ENCODE results near the gene TNS3. TPM values are rescaled to one million over a fixed set of nuclear protein-coding genes. Genes with fewer than 3 reads are reported as not detected.

TNS3 gene
- total and polyA plus RNA-seq, 2 of the 13 experiments (the other 11 are each of a cell fraction or from before 2014, with no cell fraction given): 52.9 to 55.7 TPM

DNA sequence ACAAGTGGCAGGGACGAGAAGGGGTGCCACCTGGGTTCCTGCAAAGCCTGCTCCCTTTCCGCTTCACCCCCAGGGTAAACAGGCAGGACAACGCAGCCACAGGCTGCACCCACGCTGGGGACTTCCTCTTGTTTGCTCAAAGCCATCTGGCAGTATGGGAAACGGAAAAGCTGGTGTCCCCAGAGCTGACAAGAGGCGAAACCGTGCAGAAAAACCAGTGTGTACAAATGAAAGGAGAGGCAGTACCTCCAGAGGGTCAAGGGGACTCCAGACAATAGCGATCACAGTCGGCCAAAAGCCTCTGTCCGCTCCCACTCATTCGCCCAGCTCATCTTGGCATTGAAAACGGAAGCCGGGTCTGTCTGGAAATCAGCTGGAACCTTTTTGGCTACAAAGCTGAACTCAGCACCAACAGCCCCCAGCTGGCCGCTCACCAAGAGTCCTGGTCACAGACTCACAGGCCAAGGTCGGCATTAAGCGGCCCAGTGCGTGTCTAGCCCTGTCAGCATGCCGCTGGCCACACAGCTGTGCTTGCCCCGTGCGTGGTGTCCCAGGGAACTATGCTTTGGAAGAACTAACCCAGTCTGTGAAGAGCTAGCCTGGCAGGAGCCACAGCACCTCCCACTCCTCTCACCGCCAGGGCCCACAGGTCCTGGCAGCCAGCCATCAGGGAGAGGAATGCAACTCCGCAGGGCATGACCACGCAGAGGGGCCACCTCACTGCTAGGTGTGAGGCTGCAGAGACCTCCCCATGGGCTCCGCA, 10.4 kb downstream of the TNS3 start (continued):
- TF ChIP-seq NFIC (IDR thresholded peaks at IDR 0.05; ENCODE audit: low read length) (0 out of 2 replicates have a peak, but pooled peaks have one; percentile 19), PCBP2 (optimal IDR thresholded peaks at IDR 0.05; ENCODE audit: low read depth, low read length, poor library complexity, severe bottlenecking) (no peak), ADNP (CRISPR knock-in tag; IDR thresholded peaks at IDR 0.05) (no peak), ZNF160 (CRISPR knock-in tag; IDR thresholded peaks at IDR 0.05) (no peak), KDM5A (IDR thresholded peaks at IDR 0.05; ENCODE audit: borderline replicate concordance, low read length) (peak; percentile 46; the same call in 1 of the 2 replicates), ETV6 (CRISPR knock-in tag; conservative IDR thresholded peaks at IDR 0.05) (0 out of 2 replicates have a peak, but pooled peaks have one; percentile 32), FOXO1 (CRISPR knock-in tag; IDR thresholded peaks at IDR 0.05) (peak; percentile 83), ZNF431 (CRISPR knock-in tag; IDR thresholded peaks at IDR 0.05; ENCODE audit: borderline replicate concordance, low read depth) (no peak; the same call in 1 of the 2 replicates), ZNF883 (CRISPR knock-in tag; IDR thresholded peaks at IDR 0.05; ENCODE audit: not compliant biosample characterization) (peak; percentile 81), ELK4 (CRISPR knock-in tag; IDR thresholded peaks at IDR 0.05; ENCODE audit: borderline replicate concordance) (no peak), ZNF850 (CRISPR knock-in tag; conservative IDR thresholded peaks at IDR 0.05) (no peak), RFXAP (CRISPR knock-in tag; IDR thresholded peaks at IDR 0.05; ENCODE audit: borderline replicate concordance) (no peak), RORA (CRISPR knock-in tag; IDR thresholded peaks at IDR 0.05) (no peak), ZFP82 (CRISPR knock-in tag; IDR thresholded peaks at IDR 0.05; ENCODE audit: borderline replicate concordance) (peak; percentile 62; the same call in 1 of the 2 replicates), SIN3B (IDR thresholded peaks at IDR 0.05; ENCODE audit: low read length) (no peak), MTA3 (CRISPR knock-in tag; IDR thresholded peaks at IDR 0.05) (no peak), TBL1XR1 (IDR thresholded peaks at IDR 0.05; ENCODE audit: borderline replicate concordance, low read length, partially characterized antibody) (no peak)
- TF ChIP-seq, protein P1, sequence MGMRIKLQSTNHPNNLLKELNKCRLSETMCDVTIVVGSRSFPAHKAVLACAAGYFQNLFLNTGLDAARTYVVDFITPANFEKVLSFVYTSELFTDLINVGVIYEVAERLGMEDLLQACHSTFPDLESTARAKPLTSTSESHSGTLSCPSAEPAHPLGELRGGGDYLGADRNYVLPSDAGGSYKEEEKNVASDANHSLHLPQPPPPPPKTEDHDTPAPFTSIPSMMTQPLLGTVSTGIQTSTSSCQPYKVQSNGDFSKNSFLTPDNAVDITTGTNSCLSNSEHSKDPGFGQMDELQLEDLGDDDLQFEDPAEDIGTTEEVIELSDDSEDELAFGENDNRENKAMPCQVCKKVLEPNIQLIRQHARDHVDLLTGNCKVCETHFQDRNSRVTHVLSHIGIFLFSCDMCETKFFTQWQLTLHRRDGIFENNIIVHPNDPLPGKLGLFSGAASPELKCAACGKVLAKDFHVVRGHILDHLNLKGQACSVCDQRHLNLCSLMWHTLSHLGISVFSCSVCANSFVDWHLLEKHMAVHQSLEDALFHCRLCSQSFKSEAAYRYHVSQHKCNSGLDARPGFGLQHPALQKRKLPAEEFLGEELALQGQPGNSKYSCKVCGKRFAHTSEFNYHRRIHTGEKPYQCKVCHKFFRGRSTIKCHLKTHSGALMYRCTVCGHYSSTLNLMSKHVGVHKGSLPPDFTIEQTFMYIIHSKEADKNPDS (CRISPR knock-in tag; IDR thresholded peaks at IDR 0.05): peak; percentile 42; the same call in 1 of the 2 replicates
- TF ChIP-seq, protein P2, sequence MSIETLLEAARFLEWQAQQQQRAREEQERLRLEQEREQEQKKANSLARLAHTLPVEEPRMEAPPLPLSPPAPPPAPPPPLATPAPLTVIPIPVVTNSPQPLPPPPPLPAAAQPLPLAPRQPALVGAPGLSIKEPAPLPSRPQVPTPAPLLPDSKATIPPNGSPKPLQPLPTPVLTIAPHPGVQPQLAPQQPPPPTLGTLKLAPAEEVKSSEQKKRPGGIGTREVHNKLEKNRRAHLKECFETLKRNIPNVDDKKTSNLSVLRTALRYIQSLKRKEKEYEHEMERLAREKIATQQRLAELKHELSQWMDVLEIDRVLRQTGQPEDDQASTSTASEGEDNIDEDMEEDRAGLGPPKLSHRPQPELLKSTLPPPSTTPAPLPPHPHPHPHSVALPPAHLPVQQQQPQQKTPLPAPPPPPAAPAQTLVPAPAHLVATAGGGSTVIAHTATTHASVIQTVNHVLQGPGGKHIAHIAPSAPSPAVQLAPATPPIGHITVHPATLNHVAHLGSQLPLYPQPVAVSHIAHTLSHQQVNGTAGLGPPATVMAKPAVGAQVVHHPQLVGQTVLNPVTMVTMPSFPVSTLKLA (IDR thresholded peaks at IDR 0.05): no peak
- TF ChIP-seq, protein P3, sequence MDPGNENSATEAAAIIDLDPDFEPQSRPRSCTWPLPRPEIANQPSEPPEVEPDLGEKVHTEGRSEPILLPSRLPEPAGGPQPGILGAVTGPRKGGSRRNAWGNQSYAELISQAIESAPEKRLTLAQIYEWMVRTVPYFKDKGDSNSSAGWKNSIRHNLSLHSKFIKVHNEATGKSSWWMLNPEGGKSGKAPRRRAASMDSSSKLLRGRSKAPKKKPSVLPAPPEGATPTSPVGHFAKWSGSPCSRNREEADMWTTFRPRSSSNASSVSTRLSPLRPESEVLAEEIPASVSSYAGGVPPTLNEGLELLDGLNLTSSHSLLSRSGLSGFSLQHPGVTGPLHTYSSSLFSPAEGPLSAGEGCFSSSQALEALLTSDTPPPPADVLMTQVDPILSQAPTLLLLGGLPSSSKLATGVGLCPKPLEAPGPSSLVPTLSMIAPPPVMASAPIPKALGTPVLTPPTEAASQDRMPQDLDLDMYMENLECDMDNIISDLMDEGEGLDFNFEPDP (CRISPR knock-in tag; conservative IDR thresholded peaks at IDR 0.05): no peak
- TF ChIP-seq, protein P4, sequence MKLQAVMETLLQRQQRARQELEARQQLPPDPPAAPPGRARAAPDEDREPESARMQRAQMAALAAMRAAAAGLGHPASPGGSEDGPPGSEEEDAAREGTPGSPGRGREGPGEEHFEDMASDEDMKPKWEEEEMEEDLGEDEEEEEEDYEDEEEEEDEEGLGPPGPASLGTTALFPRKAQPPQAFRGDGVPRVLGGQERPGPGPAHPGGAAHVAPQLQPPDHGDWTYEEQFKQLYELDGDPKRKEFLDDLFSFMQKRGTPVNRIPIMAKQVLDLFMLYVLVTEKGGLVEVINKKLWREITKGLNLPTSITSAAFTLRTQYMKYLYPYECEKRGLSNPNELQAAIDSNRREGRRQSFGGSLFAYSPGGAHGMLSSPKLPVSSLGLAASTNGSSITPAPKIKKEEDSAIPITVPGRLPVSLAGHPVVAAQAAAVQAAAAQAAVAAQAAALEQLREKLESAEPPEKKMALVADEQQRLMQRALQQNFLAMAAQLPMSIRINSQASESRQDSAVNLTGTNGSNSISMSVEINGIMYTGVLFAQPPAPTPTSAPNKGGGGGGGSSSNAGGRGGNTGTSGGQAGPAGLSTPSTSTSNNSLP (IDR thresholded peaks at IDR 0.05; ENCODE audit: low read depth, low read length): no peak

All from HepG2 (cell line).